ENCODE data around the gene AGMO.

Gene AGMO

DNA sequence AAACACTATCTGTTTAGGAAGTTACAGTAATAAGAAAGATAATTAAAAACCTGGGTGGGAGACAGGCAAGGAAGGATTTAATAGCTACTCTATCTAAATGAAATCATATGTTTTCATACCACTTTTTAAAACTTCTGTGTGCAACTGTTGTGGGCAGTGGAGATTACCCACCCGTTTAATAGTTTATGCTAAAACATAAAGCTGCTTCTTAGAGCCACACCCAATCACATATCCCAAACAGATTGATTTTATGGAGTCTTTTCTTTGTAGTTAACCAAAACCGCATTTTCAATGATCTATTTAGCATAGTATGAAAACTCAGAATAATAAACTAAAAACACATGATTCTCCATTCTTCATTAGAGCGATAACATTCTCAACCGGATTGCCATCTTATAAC is 304.1 kb downstream of the AGMO start:
- in situ Hi-C loops (cut with MboI; ENCODE audit: low sequenced_read_pairs) = no loop called here
- DNase-seq (ENCODE audit: low spot score in 2 of 2) = no peak
- Histone ChIP-seq H3K36me3 (replicated peaks) (no peaks in the 10 kb centered on the region), H3K4me3 (no peak overlapping the region), H3K9me3 (no peaks in the 10 kb centered on the region), H3K4me1 (no peaks in the 10 kb centered on the region), H3K27me3 (ENCODE audit: low read depth) (no peaks in the 10 kb centered on the region)

DNA sequence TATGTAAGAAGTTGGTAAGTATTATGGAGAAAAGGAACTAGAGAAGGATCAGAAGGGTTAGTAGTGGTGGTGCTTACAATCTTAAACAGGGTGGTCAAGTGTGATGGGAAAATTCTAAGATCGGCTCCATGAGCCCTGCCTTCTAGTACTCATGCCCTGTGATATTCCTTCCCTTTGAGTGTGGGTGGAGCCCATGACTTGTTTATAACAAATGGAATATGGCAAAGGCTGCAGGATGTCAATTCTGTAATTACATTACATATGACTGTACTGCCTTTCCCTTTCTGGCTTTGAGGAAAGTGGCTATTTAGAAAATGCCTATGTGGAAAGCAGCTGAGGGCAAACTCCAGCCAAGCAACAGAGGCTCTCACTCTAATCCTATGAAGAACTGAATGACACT is 309.6 kb downstream of the AGMO start:
- DNase-seq (ENCODE audit: low spot score in 2 of 2) = no peak
- Histone ChIP-seq H3K9me3 (no peaks in the 10 kb centered on the region), H3K36me3 (replicated peaks) (no peaks in the 10 kb centered on the region), H3K4me1 (peaks cover 2% of the 10 kb centered on the region; the same call in 1 of the 2 replicates), H3K27me3 (ENCODE audit: low read depth) (no peaks in the 10 kb centered on the region; the same call in 1 of the 2 replicates), H3K4me3 (no peak overlapping the region)
- in situ Hi-C loops (cut with MboI; ENCODE audit: low sequenced_read_pairs) = no loop called here

DNA sequence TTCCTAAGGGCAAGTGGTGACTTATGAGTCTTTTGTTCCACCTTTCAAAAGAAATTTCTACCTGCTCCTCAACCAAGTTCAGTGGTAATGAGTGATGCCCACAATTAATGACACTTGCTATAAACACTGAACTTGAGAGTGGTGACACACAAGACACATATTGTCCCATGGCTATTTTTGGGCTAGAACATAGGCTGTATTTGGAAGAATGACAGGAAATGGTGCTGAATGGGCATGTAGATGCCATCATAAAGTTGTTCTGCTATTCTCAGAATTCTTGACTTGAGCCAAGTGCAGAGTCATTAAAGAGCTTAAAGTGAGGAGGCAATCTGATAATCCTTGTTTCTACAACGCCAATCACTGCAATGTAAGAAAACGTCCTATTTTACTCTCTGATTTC is 313.3 kb downstream of the AGMO start:
- no peak for DNase-seq (ENCODE audit: low spot score in 2 of 2)
- H3K27me3 ChIP-seq (ENCODE audit: low read depth) = no peaks in the 10 kb centered on the region; the same call in 1 of the 2 replicates
- H3K36me3 ChIP-seq (replicated peaks) = no peaks in the 10 kb centered on the region
- H3K9me3 ChIP-seq = no peaks in the 10 kb centered on the region
- no peak overlapping the region for H3K4me3 ChIP-seq
- in situ Hi-C loops (cut with MboI; ENCODE audit: low sequenced_read_pairs) = no loop called here
- H3K4me1 ChIP-seq = peaks cover 17% of the 10 kb centered on the region

DNA sequence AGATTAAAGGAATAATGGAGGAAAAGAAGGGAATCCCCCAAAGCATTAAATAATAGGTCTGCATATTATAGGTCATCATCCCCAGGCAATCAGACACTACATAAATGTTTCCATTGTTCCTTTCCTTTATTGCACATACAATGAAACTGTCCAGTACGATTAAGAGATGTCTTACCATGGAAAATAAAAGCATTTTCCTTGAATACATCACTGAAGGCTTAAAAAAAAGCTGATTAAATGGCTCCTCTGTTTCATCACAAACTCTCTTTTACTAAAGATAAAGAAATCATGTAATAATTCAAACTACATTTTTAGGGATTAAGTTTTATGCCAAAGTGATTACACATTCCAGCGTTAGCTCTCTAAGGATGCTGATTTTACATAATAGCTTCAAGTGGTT is 316.0 kb downstream of the AGMO start:
- in situ Hi-C loops (cut with MboI; ENCODE audit: low sequenced_read_pairs) = no loop called here
- no peak overlapping the region for H3K4me3 ChIP-seq
- H3K4me1 ChIP-seq = peaks cover 17% of the 10 kb centered on the region
- H3K9me3 ChIP-seq = no peaks in the 10 kb centered on the region
- DNase-seq (ENCODE audit: low spot score in 2 of 2) = peak in 1 of 2 experiments; percentile 76
- no peaks in the 10 kb centered on the region; the same call in 1 of the 2 replicates for H3K27me3 ChIP-seq (ENCODE audit: low read depth)
- no peaks in the 10 kb centered on the region for H3K36me3 ChIP-seq (replicated peaks)

DNA sequence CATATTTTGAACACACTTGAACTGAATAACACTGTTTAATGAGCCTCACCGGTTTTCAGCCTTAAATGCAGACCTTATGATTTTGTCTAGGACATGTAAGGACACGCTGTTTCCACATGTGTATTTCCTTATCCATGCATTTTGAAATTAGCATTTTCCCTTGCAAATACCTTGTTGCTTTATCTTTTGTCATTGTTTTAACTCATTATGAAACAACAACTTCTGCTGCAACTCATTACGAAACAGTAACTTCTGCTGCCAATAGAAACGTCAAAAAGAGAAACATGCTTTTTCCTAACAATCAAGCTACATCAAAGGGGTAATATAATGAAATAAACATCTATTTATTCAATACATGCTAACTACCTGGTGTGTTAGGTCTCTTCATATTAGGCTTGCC is 322.0 kb downstream of the AGMO start:
- peaks cover 4% of the 10 kb centered on the region; the same call in 1 of the 2 replicates for H3K27me3 ChIP-seq (ENCODE audit: low read depth)
- no peaks in the 10 kb centered on the region for H3K36me3 ChIP-seq (replicated peaks)
- H3K9me3 ChIP-seq = no peaks in the 10 kb centered on the region
- no peak for DNase-seq (ENCODE audit: low spot score in 2 of 2)
- H3K4me1 ChIP-seq = no peaks in the 10 kb centered on the region
- no peak overlapping the region for H3K4me3 ChIP-seq
- in situ Hi-C loops (cut with MboI; ENCODE audit: low sequenced_read_pairs) = no loop called here

DNA sequence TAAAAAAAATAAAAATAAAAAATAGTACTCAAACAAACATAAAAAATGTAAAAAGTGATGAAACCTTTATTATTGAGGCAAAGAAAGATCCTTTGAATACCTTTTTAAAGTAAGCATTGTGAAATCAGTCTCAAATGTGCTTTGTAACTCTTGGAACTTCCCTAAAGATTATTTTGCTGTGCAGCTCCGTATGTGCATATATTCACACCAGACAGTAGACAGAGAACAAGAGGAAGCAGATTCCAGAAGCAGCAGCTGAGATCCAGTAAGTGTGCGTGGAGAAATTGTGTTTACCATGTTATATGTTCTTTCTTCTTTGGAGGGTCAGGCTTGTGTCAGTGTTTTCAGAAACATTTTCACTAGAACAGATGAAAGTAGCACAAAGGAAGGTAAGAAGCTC is 324.9 kb downstream of the AGMO start:
- in situ Hi-C loops (cut with MboI; ENCODE audit: low sequenced_read_pairs) = no loop called here
- no peaks in the 10 kb centered on the region for H3K9me3 ChIP-seq
- no peak for DNase-seq (ENCODE audit: low spot score in 2 of 2)
- peaks cover 4% of the 10 kb centered on the region; the same call in 1 of the 2 replicates for H3K27me3 ChIP-seq (ENCODE audit: low read depth)
- H3K4me3 ChIP-seq = no peak overlapping the region
- H3K4me1 ChIP-seq = no peaks in the 10 kb centered on the region
- H3K36me3 ChIP-seq (replicated peaks) = no peaks in the 10 kb centered on the region

DNA sequence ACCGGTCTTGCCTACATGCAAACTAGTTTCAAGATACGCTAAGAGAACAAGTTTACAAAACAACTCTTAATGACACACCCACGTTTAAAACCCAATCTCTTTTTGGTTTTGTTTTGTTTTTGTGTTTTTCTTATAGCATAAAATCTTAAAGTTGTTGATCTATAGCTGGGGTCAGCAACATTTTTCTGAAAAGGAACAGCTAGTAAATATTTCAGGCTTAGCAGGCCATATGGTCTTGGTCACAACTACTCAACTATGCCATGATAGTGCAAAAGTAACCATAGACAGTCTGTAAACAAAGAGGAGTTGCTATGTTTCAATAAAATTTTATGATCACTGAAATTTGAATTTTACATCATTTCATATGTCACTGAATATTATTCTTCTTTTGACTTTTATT is 327.4 kb downstream of the AGMO start:
- no peak overlapping the region for H3K4me3 ChIP-seq
- H3K36me3 ChIP-seq (replicated peaks) = no peaks in the 10 kb centered on the region
- H3K27me3 ChIP-seq (ENCODE audit: low read depth) = peaks cover 4% of the 10 kb centered on the region; the same call in 1 of the 2 replicates
- H3K4me1 ChIP-seq = no peaks in the 10 kb centered on the region
- in situ Hi-C loops (cut with MboI; ENCODE audit: low sequenced_read_pairs) = no loop called here
- DNase-seq (ENCODE audit: low spot score in 2 of 2) = no peak
- H3K9me3 ChIP-seq = no peaks in the 10 kb centered on the region

DNA sequence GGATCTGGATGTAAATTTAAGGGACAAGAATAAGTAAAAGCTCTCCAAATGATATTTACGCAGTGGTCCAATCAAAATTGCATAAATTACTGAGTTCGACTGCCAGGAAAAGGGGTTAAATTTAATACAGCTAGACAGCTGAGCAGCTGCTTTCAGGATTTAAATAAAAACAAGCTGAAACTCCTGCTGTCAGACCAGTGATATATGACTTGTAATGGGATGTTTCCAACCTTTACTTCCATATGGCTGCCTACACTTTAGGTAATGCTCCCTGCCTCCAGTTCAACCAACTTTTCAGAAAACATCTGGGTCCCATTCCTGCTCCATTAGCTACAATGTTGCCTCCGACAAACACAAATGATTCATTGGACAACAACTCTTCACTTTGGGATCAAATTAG is 333.0 kb downstream of the AGMO start:
- DNase-seq (ENCODE audit: low spot score in 2 of 2) = no peak
- in situ Hi-C loops (cut with MboI; ENCODE audit: low sequenced_read_pairs) = no loop called here
- no peaks in the 10 kb centered on the region for H3K4me1 ChIP-seq
- no peaks in the 10 kb centered on the region for H3K27me3 ChIP-seq (ENCODE audit: low read depth)
- H3K4me3 ChIP-seq = no peak overlapping the region
- no peaks in the 10 kb centered on the region for H3K36me3 ChIP-seq (replicated peaks)
- H3K9me3 ChIP-seq = no peaks in the 10 kb centered on the region

DNA sequence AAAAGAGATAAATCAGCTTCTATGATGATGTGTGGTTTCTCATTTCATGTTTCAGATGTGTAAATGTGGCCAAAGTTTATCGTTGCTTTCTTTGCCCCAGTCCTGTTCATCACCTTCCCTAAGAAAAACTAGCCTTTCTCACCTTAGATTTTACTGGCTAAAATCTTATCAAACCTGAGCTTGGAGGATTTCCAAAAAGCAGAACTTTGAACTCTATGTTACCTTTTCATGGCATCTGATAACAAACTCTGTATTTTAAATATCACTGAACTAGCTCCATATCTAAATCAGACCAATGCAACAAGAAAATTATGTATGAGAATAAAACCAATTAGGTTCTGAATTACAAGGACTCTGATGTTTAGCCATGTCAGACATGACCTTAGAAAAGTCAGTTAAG is 335.8 kb downstream of the AGMO start:
- DNase-seq (ENCODE audit: low spot score in 2 of 2) = no peak
- in situ Hi-C loops (cut with MboI; ENCODE audit: low sequenced_read_pairs) = no loop called here
- Histone ChIP-seq H3K4me3 (no peak overlapping the region), H3K9me3 (no peaks in the 10 kb centered on the region), H3K27me3 (ENCODE audit: low read depth) (no peaks in the 10 kb centered on the region), H3K4me1 (no peaks in the 10 kb centered on the region), H3K36me3 (replicated peaks) (no peaks in the 10 kb centered on the region)

DNA sequence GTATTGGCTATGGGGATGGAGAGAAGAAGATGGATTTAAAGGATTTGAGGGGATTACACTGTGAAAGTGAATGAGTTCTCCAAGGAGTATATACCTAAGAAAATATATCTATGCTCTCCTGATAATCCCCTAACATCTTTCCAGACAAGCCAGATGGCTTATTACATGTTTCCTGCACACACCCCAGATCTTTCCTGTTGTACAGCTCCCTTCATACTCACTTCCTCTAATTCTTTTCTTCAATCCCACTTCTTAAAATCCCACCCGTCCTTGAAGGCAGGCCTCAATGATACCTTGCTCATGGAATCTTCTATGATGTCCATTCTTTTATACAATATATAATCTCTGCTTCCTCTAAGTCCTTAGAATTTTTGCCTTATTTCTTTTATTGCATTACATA is 342.1 kb downstream of the AGMO start:
- Histone ChIP-seq H3K36me3 (replicated peaks) (no peaks in the 10 kb centered on the region), H3K9me3 (no peaks in the 10 kb centered on the region), H3K4me3 (no peak overlapping the region), H3K4me1 (no peaks in the 10 kb centered on the region), H3K27me3 (ENCODE audit: low read depth) (no peaks in the 10 kb centered on the region)
- DNase-seq (ENCODE audit: low spot score in 2 of 2) = no peak
- in situ Hi-C loops (cut with MboI; ENCODE audit: low sequenced_read_pairs) = no loop called here

DNA sequence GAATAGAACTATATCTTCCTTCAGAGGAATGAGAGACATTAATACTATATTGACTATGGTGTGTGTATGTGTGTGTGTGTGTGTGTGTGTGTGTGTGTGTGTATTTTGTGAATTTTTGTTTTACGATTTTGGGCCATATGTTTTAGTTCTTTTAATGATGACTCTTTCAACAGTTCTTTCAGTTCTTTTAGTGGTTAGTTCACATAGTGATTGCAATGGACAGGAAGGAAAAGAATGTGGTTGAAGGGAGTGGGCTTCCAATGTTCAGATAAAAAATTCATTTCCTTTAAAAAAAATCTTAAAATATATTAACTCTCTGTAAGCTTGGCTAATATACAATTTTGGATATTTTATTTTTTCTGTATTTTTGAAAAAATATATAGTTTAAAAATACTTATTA is 343.6 kb downstream of the AGMO start:
- no peaks in the 10 kb centered on the region for H3K9me3 ChIP-seq
- no peaks in the 10 kb centered on the region for H3K4me1 ChIP-seq
- in situ Hi-C loops (cut with MboI; ENCODE audit: low sequenced_read_pairs) = no loop called here
- H3K4me3 ChIP-seq = no peak overlapping the region
- no peaks in the 10 kb centered on the region for H3K36me3 ChIP-seq (replicated peaks)
- no peak for DNase-seq (ENCODE audit: low spot score in 2 of 2)
- H3K27me3 ChIP-seq (ENCODE audit: low read depth) = no peaks in the 10 kb centered on the region

DNA sequence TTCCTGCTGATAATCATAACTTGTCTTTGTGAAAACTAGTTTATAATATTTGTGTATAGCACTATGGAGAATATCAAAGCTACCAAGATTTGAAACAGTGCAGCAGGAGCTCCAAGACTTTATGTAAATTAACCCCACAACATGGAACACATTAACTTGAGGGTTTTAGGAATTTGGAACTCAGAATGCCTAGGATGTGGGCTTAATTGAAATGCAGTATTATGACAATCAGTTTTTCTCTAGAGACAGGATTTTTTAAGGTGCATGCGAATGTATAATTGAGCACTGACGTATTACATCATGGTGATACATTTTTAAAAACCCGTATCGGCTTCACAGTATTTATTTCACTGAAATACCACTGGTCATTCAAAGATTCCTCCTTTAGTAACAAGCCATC is 346.2 kb downstream of the AGMO start:
- Histone ChIP-seq H3K27me3 (ENCODE audit: low read depth) (no peaks in the 10 kb centered on the region), H3K4me3 (no peak overlapping the region), H3K9me3 (no peaks in the 10 kb centered on the region), H3K36me3 (replicated peaks) (no peaks in the 10 kb centered on the region), H3K4me1 (no peaks in the 10 kb centered on the region)
- in situ Hi-C loops (cut with MboI; ENCODE audit: low sequenced_read_pairs) = no loop called here
- DNase-seq (ENCODE audit: low spot score in 2 of 2) = no peak

DNA sequence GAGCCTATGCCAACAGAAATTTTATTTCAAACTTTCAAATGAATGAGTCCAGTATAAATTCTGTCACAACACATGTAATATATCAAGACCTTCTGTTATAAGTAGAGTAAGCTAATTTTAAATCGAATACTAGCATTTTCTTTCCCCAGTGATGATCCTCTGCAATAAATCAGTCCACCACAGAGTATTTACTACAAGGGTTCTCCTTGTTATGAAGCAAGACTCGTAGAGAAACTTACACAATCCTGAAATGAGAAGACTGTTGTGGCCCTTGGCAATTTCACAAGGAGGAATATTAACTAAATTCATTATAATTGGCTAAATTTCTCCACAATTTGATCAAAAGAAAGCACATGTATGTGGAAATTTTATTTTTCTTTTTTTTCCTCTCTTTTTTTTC is 346.8 kb downstream of the AGMO start:
- DNase-seq (ENCODE audit: low spot score in 2 of 2) = no peak
- H3K4me1 ChIP-seq = no peaks in the 10 kb centered on the region
- H3K4me3 ChIP-seq = no peak overlapping the region
- no peaks in the 10 kb centered on the region for H3K36me3 ChIP-seq (replicated peaks)
- no peaks in the 10 kb centered on the region for H3K27me3 ChIP-seq (ENCODE audit: low read depth)
- in situ Hi-C loops (cut with MboI; ENCODE audit: low sequenced_read_pairs) = no loop called here
- H3K9me3 ChIP-seq = no peaks in the 10 kb centered on the region

DNA sequence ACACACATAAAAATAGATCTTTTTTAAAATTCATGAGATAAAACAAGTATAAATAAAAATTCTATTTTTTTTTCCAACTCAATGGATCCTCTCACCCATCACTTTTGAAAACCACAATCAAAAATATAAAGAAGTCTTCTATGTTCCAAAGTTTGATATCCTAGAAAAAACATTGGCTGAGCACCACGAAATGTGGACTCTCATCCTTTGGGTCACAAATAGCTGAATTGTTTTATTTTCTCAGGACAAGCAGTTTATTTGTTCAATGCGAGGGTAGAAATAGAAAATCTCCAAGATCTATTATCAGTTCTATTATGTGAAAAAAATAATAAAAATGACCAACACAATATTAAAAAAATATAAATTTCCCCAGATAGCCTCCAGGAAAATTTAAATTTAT is 348.7 kb downstream of the AGMO start:
- H3K4me3 ChIP-seq = no peak overlapping the region
- no peak for DNase-seq (ENCODE audit: low spot score in 2 of 2)
- no peaks in the 10 kb centered on the region for H3K27me3 ChIP-seq (ENCODE audit: low read depth)
- in situ Hi-C loops (cut with MboI; ENCODE audit: low sequenced_read_pairs) = no loop called here
- H3K36me3 ChIP-seq (replicated peaks) = no peaks in the 10 kb centered on the region
- no peaks in the 10 kb centered on the region for H3K4me1 ChIP-seq
- no peaks in the 10 kb centered on the region for H3K9me3 ChIP-seq

DNA sequence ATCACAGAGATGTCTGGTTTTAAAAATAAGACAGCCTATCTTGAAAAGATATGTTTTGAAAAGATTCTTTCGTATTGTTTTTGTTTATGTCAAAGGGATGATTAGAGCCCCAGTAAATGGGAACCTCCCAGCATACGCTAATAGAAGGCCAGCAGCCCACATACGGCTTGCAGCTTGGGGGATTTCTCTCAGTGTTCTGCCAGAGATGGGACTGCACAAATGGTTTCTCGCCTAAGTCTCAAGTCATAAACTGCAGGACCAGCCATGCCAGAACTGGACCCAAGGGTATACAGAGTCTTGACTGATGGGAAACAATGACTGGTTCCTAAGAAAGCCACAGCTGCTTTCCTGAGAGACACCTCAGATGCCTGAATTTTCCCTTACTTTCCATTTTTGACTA is 352.4 kb downstream of the AGMO start:
- Histone ChIP-seq H3K36me3 (replicated peaks) (no peaks in the 10 kb centered on the region), H3K4me1 (no peaks in the 10 kb centered on the region), H3K9me3 (no peaks in the 10 kb centered on the region), H3K27me3 (ENCODE audit: low read depth) (no peaks in the 10 kb centered on the region), H3K4me3 (no peak overlapping the region)
- in situ Hi-C loops (cut with MboI; ENCODE audit: low sequenced_read_pairs) = no loop called here
- no peak for DNase-seq (ENCODE audit: low spot score in 2 of 2)
